Endodermal cell (in vitro differentiated cells): Measurements from ENCODE around the gene SLC26A2. TPM values are rescaled to one million over a fixed set of nuclear protein-coding genes. Genes with fewer than 3 reads are reported as not detected.
A peak's percentile ranks its signal among the peaks of the same experiment; 100 is the strongest.
"Not testable (repeated sequence)": the region's sequence is repeated elsewhere in the genome, so short reads cannot be mapped to it uniquely, and the experiment has no call there.

Experiments used
- DNase-seq: peaks from one replicate; pipeline ENCODE4 v3.0.0-alpha.2; 2017
- H3K27ac ChIP-seq: 2 replicates; pipeline ENCODE4 v1.5.1; 2013; ENCODE audit warnings: mild to moderate bottlenecking, low read depth, low read length, moderate library complexity
- H3K27me3 ChIP-seq: 2 replicates; pipeline ENCODE4 v1.6.1; 2013; ENCODE audit warnings: mild to moderate bottlenecking, low read length, moderate library complexity; ENCODE audit not compliant: insufficient read depth, control insufficient read depth, poor library complexity, severe bottlenecking
- H3K36me3 ChIP-seq: 2 replicates; pipeline ENCODE4 v1.7.0; 2013; ENCODE audit warnings: mild to moderate bottlenecking, low read length, moderate library complexity; ENCODE audit not compliant: control insufficient read depth, insufficient read depth
- H3K4me1 ChIP-seq: one replicate; pipeline ENCODE4 v1.7.0; 2013; ENCODE audit warnings: low read length; ENCODE audit not compliant: control insufficient read depth, insufficient read depth
- H3K4me3 ChIP-seq: 2 replicates; pipeline ENCODE4 v1.5.1; 2013; ENCODE audit warnings: mild to moderate bottlenecking, low read length, moderate library complexity
- H3K9ac ChIP-seq: 2 replicates; pipeline ENCODE4 v1.6.1; 2013; ENCODE audit warnings: mild to moderate bottlenecking, low read length, moderate library complexity; ENCODE audit not compliant: poor library complexity, severe bottlenecking; ENCODE audit errors: extremely low read depth
- H3K9me3 ChIP-seq: 2 replicates; pipeline ENCODE4 v1.6.1; 2013; ENCODE audit warnings: mild to moderate bottlenecking, low read length, moderate library complexity; ENCODE audit not compliant: control insufficient read depth
- H3K27ac Mint-ChIP-seq: 2 replicates; pipeline ENCODE4 v1.8.0; 2020; ENCODE audit warnings: mixed read lengths
- H3K27me3 Mint-ChIP-seq: 2 replicates; pipeline ENCODE4 v1.8.0; 2021; ENCODE audit warnings: mild to moderate bottlenecking, mixed read lengths; ENCODE audit not compliant: insufficient read depth
- H3K36me3 Mint-ChIP-seq: 2 replicates; pipeline ENCODE4 v1.8.0; 2020; ENCODE audit warnings: low read depth, mixed read lengths
- H3K4me1 Mint-ChIP-seq: 2 replicates; pipeline ENCODE4 v1.8.0; 2020; ENCODE audit warnings: mixed read lengths
- H3K4me3 Mint-ChIP-seq: 2 replicates; pipeline ENCODE4 v1.8.0; 2020; ENCODE audit warnings: mild to moderate bottlenecking, moderate library complexity, mixed read lengths
- H3K9me3 Mint-ChIP-seq: 2 replicates; pipeline ENCODE4 v1.8.0; 2020; ENCODE audit warnings: mild to moderate bottlenecking, mixed read lengths
- CTCF ChIP-seq: fragments of 200-600 bp; sonication (generic); conservative IDR thresholded peaks from 2 replicates; pipeline ENCODE4 v1.5.0; 2021; ENCODE audit warnings: antibody characterized with exemption, mild to moderate bottlenecking
- WGBS, 2 experiments: methylation state at CpG; one replicate each; pipeline versions ENCODE4 v1.1.5 to v1.1.7; 2013; ENCODE audit warnings: missing lambda C conversion rate in 2 of 2, mixed read lengths in 1 of 2; ENCODE audit not compliant: insufficient coverage in 1 of 2, insufficient read length in 1 of 2; 5-methylcytosine and 5-hydroxymethylcytosine counted together
- total RNA-seq, 2 donors: library from RNA; stranded (reverse); fragmentation: NEBNext Ultra II Directional in 1 of 2; extraction: Animal tissue kit (Norgen Biotek cat#: 25700) in 1 of 2; gene quantifications; 2 replicates in 1 of 2; 3 replicates in 1 of 2; pipeline ENCODE4 v1.2.1, GENCODE V29; 2021

SLC26A2 gene
- total RNA-seq, 2 donors from 2014 or later: 22.3 to 23.9 TPM

- Mint-ChIP-seq H3K27me3 (no peaks in the 10 kb centered on the region), H3K36me3 (no peaks in the 10 kb centered on the region), H3K9me3 (no peaks in the 10 kb centered on the region), H3K4me1 (peaks cover 46% of the 10 kb centered on the region), H3K27ac (peak overlapping the region; percentile 93), H3K4me3 (peak overlapping the region; percentile 5)
- H3K27me3 ChIP-seq: no peaks in the 10 kb centered on the region
- TF ChIP-seq CTCF: peak; percentile 53
- no peak overlapping the region for H3K4me3 ChIP-seq
- peaks cover 18% of the 10 kb centered on the region for H3K4me1 ChIP-seq
- no peaks in the 10 kb centered on the region for H3K9me3 ChIP-seq
- no peaks in the 10 kb centered on the region for H3K36me3 ChIP-seq
- peak overlapping the region; percentile 47 for H3K9ac ChIP-seq
- no peak for DNase-seq
- WGBS, 2 experiments: 93 to 100% methylated on average over 1 to 2 of the region's 2 CpGs
- H3K27ac ChIP-seq: no peak overlapping the region
Observed at GRCh38 chr5:149942199-149942598, 18.4 kb upstream of the SLC26A2 start.

- H3K9ac ChIP-seq: peak overlapping the region; percentile 47
- not testable (repeated sequence) for H3K27ac ChIP-seq, H3K27me3 ChIP-seq, H3K36me3 Mint-ChIP-seq, H3K4me3 ChIP-seq, H3K36me3 ChIP-seq, H3K9me3 ChIP-seq, H3K27me3 Mint-ChIP-seq, H3K9me3 Mint-ChIP-seq, DNase-seq
- WGBS, 2 experiments: 61 to 67% methylated on average over 2 to 4 of the region's 4 CpGs
- peaks cover 46% of the 10 kb centered on the region for H3K4me1 Mint-ChIP-seq
- H3K4me3 Mint-ChIP-seq: peak overlapping the region; percentile 5
- H3K4me1 ChIP-seq: peaks cover 18% of the 10 kb centered on the region
- H3K27ac Mint-ChIP-seq: peak overlapping the region; percentile 93
Observed at GRCh38 chr5:149942741-149943169, 17.8 kb upstream of the SLC26A2 start.

GRCh38 chr5:149943177-149943949 lies 17.2 kb upstream of the SLC26A2 start:
- peaks cover 16% of the 10 kb centered on the region for H3K4me1 ChIP-seq
- not testable (repeated sequence) for H3K36me3 Mint-ChIP-seq, DNase-seq, H3K9me3 Mint-ChIP-seq, H3K27me3 ChIP-seq, H3K4me3 ChIP-seq, H3K9ac ChIP-seq, H3K36me3 ChIP-seq, H3K27me3 Mint-ChIP-seq, H3K27ac ChIP-seq, H3K9me3 ChIP-seq, H3K4me3 Mint-ChIP-seq
- Mint-ChIP-seq H3K4me1 (peaks cover 41% of the 10 kb centered on the region), H3K27ac (peak overlapping the region; percentile 93)
- WGBS, 2 experiments: 91 to 92% methylated on average over 3 to 6 of the region's 6 CpGs

- TF ChIP-seq CTCF: no peak
- DNase-seq: no peak
- Histone ChIP-seq H3K27me3 (no peaks in the 10 kb centered on the region), H3K4me3 (no peak within 1 kb of the TSS), H3K9me3 (no peaks in the 10 kb centered on the region), H3K27ac (no peak within 1 kb of the TSS), H3K4me1 (peaks cover 11% of the 10 kb centered on the region), H3K9ac (no peak within 1 kb of the TSS), H3K36me3 (no peaks in the 10 kb centered on the region)
- WGBS, 2 experiments: 91 to 100% methylated on average over 2 of the region's 2 CpGs
- H3K27me3 Mint-ChIP-seq: no peaks in the 10 kb centered on the region
- H3K4me3 Mint-ChIP-seq: no peak within 1 kb of the TSS
- H3K9me3 Mint-ChIP-seq: no peaks in the 10 kb centered on the region
- peaks cover 34% of the 10 kb centered on the region for H3K4me1 Mint-ChIP-seq
- H3K36me3 Mint-ChIP-seq: no peaks in the 10 kb centered on the region
- H3K27ac Mint-ChIP-seq: no peak within 1 kb of the TSS
Observed at GRCh38 chr5:149944666-149945065, 15.9 kb upstream of the SLC26A2 start, which contains the start of gene PDE6A. TSS of gene PDE6A (minus strand) at chr5:149944793. CDS start at chr5:149944673, 120 bp downstream.
